Mesothelial cell of epicardium (in vitro differentiated cells): ENCODE results near the gene HCST. TPM values are rescaled to one million over a fixed set of nuclear protein-coding genes. Genes with fewer than 3 reads are reported as not detected.

Experiments
- DNase-seq, 2 experiments: peaks; one replicate each; pipeline ENCODE4 v3.0.0; 2021; ENCODE audit warnings: low spot score in 2 of 2; ENCODE audit not compliant: unreplicated experiment in 2 of 2
- H3K27ac Mint-ChIP-seq: 2 replicates; pipeline ENCODE4 v1.8.0; 2021; ENCODE audit warnings: mixed read lengths
- H3K27me3 Mint-ChIP-seq: 2 replicates; pipeline ENCODE4 v1.8.0; 2021; ENCODE audit warnings: low read depth, mixed read lengths
- H3K36me3 Mint-ChIP-seq: 2 replicates; pipeline ENCODE4 v1.8.0; 2021; ENCODE audit warnings: mixed read lengths
- H3K4me1 Mint-ChIP-seq: 2 replicates; pipeline ENCODE4 v1.8.0; 2021; ENCODE audit warnings: mixed read lengths
- H3K4me3 Mint-ChIP-seq: 2 replicates; pipeline ENCODE4 v1.8.0; 2021; ENCODE audit warnings: mild to moderate bottlenecking, moderate library complexity, mixed read lengths
- H3K9me3 Mint-ChIP-seq: 2 replicates; pipeline ENCODE4 v1.8.0; 2021; ENCODE audit warnings: mixed read lengths
- CTCF ChIP-seq: fragments of 200-600 bp; sonication (generic); IDR thresholded peaks from one replicate; pipeline ENCODE4 v1.5.0; 2021; ENCODE audit warnings: antibody characterized with exemption; ENCODE audit not compliant: unreplicated experiment
- total RNA-seq: library from RNA; stranded (reverse); gene quantifications from 3 replicates; pipeline ENCODE4 v1.2.1, GENCODE V29; 2021

The HCST gene
- total RNA-seq, 1 donor from 2014 or later = 0.92 TPM

GRCh38 chr19:35913589-35913988, 11.3 kb downstream of the HCST start:
- Mint-ChIP-seq H3K4me1 (no peaks in the 10 kb centered on the region), H3K4me3 (no peak overlapping the region), H3K27ac (no peak overlapping the region), H3K9me3 (no peaks in the 10 kb centered on the region), H3K27me3 (peaks cover 5% of the 10 kb centered on the region), H3K36me3 (no peaks in the 10 kb centered on the region)
- no peak for TF ChIP-seq CTCF
- no peak for DNase-seq

GRCh38 chr19:35915443-35915842, 13.1 kb downstream of the HCST start:
- H3K27ac Mint-ChIP-seq = no peak overlapping the region
- peaks cover 7% of the 10 kb centered on the region for H3K27me3 Mint-ChIP-seq
- no peaks in the 10 kb centered on the region for H3K9me3 Mint-ChIP-seq
- TF ChIP-seq CTCF = no peak
- DNase-seq = no peak
- H3K36me3 Mint-ChIP-seq = no peaks in the 10 kb centered on the region
- no peak overlapping the region for H3K4me3 Mint-ChIP-seq
- H3K4me1 Mint-ChIP-seq = no peaks in the 10 kb centered on the region

- no peak overlapping the region for H3K4me3 Mint-ChIP-seq
- no peaks in the 10 kb centered on the region for H3K9me3 Mint-ChIP-seq
- no peaks in the 10 kb centered on the region for H3K36me3 Mint-ChIP-seq
- H3K27ac Mint-ChIP-seq = no peak overlapping the region
- H3K27me3 Mint-ChIP-seq = peaks cover 9% of the 10 kb centered on the region
- no peak for DNase-seq
- TF ChIP-seq CTCF = no peak
- no peaks in the 10 kb centered on the region for H3K4me1 Mint-ChIP-seq
These were observed 17.0 kb downstream of the HCST start for GRCh38 chr19:35919306-35919705.

- TF ChIP-seq CTCF = no peak
- Mint-ChIP-seq H3K36me3 (no peaks in the 10 kb centered on the region), H3K9me3 (peaks cover 10% of the 10 kb centered on the region), H3K27me3 (peaks cover 18% of the 10 kb centered on the region), H3K4me1 (no peaks in the 10 kb centered on the region), H3K27ac (no peak overlapping the region), H3K4me3 (no peak overlapping the region)
- DNase-seq = no peak
These were observed 18.7 kb downstream of the HCST start for GRCh38 chr19:35921012-35921411.

GRCh38 chr19:35925501-35925900, 23.2 kb downstream of the HCST start:
- peaks cover 15% of the 10 kb centered on the region for H3K27me3 Mint-ChIP-seq
- H3K36me3 Mint-ChIP-seq = no peaks in the 10 kb centered on the region
- TF ChIP-seq CTCF = no peak
- no peak overlapping the region for H3K27ac Mint-ChIP-seq
- DNase-seq = no peak
- no peak overlapping the region for H3K4me3 Mint-ChIP-seq
- no peaks in the 10 kb centered on the region for H3K4me1 Mint-ChIP-seq
- peaks cover 11% of the 10 kb centered on the region for H3K9me3 Mint-ChIP-seq

GRCh38 chr19:35928507-35928906, 26.2 kb downstream of the HCST start:
- Mint-ChIP-seq H3K27me3 (peaks cover 15% of the 10 kb centered on the region), H3K4me3 (no peak overlapping the region), H3K27ac (no peak overlapping the region), H3K4me1 (peaks cover 6% of the 10 kb centered on the region), H3K36me3 (no peaks in the 10 kb centered on the region), H3K9me3 (peaks cover 11% of the 10 kb centered on the region)
- no peak for DNase-seq
- no peak for TF ChIP-seq CTCF
